Measurements from ENCODE around the gene RTP5.

Gene RTP5

DNA sequence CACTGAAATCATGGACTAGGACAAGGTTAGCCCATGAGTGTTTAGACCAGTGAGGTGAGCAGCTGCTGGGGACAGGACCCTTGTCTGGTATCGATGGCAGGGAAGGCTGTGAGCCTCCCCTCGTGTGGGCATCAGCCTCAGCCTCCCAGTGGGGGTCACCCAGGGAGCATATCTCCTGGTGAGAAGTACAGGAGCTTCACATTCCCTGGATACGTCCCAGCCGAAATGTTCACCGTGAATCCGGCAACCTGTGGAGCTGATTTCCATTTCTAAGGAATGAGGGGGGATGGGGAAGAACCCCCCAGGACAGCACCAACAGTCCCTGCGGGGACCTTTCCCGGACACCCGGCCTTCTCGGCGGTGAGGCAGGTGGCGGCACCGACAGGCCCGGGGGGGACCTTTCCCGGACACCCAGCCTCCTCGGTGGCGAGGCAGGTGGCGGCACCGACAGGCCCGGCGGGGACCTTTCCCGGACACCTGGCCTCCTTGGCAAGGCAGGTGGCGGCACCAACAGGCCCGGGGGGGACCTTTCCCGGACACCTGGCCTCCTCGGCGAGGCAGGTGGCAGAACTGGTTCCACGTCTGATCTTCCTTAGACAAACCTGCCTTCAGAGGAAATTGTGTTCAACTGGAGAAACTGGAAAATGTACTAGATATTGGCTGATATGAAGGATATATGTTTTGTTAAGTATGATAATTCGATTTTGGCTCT lies 21.2 kb downstream of the RTP5 start:
- DNase-seq = no peak

DNA sequence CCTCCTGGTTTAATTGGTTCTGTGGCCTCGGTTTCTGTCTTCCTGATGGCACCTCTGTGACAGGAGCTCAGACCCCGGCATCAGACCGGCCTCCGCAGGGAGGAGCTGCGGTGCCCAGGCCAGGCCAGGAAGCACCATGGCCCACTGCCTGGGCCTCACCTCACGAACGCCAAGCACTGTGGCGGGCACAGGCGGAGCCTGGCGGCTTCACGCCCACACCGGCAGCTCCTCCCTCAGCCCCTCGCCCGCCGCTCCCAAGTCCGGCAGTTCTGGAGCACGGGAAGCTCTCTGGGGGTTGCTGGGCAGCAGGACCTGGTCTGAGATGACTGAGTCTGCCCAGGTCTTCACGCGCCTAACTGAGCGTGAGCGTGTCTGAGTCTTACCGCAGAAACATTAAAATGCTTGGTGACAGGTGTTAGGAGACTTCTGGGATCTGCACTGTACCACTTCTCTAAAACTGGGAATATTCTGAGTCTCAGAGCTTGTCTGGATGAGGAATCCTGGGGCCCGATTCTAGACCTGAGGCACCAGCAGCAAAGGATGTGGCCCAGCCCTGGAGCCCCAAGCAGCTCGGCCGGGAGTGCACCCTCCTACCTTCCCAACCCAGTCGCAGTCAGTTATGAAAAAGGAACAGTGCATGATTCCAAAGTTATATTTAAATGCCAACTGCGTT lies 21.9 kb downstream of the RTP5 start:
- no peak for DNase-seq

DNA sequence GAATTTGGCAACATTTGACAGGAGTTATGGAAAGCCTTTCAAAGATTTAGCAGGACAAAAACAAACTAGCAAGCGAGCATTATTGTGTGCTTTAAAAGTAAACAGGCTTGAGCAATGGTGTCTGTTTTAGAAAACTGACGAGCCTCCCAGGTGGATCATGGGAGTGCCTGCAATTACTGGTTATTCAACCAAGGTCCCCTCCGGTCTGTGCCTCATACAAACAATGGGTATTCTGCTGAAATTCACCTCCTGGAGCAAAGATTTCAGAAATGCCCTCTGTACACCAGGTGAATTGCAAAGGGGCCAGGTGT lies 22.4 kb downstream of the RTP5 start:
- DNase-seq = no peak

DNA sequence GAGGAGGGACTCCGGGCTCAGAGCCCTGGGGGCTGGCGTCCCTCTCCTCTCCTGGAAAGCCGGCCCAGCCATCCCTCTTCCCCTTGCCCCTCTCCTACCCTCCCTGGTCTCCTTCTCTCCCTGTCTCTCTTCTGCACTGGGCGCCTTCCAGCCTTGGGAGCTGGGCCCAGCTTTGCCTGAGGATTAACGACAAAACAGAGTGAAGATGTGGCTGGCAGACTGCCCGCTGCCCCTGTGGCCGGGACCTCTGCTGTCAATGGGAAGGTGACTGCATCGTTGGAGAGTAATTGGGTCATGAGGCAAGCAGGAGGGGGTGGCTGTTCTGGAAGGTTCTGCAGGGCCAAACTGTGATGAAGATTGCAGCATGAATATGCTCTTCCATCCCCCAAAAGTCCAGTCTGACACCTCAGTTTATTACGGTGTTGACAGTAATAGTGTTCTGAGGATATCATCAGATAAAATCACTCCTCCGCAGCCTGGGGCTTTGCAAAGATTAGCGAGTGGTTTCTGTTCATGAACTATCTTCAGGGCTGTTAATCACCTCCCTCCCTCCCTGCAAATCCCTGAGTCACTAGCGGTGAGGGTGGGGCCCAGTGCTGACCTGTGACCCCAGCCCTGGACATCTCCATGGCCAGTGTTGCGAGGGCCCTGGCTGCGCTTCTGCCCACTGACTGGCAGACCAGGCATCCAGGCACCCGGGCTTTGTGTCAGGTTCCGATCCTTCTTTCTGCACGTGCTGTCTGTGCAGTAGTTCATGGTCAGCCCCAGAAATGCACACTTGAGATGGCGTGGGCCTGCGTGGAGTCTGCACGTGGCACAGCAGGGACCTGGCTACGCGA lies 23.0 kb downstream of the RTP5 start:
- peak; percentile 7 for DNase-seq

DNA sequence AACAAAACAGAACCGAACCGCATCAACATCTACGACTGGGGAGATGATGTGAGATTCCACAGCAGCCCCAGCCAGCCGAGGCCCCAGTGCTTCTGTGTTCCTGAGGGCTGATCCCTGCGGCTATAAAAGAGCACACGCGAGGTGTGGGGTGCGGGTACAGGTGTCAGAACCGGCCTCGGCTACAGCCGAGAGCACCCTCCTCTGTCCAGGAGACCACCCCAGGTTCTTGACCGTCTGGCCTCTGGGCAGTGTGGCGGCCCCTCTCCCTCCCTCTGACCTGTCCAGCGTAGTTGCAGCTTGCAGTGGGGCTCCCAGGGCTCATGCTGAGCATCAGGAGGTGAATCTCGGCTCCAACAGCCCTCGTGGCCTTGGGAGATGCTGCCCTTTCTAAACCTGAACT lies 23.7 kb downstream of the RTP5 start:
- peak; percentile 3 for DNase-seq

DNA sequence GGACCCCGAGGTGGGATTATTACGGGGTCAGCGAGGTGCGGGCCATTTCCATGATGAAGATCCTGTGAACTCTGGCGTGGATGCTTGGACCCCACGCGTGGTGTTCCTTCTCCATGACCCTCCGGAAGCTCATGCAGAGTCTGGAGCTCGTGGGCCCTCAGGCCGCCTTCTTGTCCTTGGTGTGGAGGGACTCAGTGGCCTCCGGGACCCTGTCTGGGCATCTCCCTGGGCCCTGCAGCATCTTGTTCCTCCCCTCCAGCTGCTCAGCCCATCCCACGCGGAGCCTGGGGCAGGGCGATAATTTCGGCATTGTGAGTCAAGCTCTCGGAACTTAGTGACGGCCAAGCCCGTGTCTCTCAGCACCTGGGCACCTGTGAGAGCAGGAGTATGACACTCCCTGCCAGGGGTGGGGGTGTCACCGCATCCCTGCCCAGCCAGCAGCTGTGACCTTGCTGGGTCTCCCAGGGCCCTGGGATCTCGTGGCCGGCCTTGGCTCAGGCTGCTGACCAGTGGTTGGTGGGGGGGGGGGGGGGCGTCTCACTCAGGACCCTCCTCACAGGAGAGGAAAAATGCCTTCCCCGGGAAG lies 24.6 kb downstream of the RTP5 start:
- peak; percentile 8 for DNase-seq

DNA sequence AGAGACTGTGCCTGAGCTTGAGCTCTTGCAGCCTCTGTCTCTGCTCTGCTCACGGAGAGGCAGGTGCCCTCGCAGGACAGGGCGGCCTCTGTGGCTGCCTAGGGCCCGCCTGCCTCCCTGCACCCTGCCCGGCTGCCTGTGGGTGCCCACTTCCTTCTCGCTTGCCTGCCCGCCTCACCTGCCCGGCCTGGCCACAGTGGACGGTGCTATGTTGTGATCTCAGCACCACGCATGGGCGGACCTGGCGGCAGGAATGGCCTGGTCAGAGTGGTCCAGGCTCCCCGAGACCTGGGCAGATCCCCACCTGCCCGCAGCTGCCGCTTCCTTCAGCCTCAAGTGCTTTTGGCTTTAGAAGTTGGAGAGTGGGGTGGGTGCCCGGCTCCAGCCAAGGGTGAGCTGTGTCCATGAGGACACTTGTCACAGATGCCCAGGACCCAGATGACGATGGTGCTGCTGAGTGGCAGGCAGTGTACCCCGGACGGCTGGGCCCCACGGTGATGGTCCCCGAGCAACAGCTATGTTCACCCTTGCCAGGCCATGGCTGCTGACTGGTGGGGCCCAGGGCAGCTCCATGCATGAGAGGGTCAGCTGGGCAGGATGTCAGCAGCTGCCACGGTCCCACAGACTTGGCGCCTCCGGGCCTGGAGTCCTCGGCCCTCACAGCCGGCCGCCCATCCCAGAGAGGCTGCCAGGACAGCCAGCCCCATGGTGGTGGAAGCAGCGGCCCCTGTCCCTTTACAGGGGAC lies 25.3 kb downstream of the RTP5 start:
- DNase-seq = no peak

DNA sequence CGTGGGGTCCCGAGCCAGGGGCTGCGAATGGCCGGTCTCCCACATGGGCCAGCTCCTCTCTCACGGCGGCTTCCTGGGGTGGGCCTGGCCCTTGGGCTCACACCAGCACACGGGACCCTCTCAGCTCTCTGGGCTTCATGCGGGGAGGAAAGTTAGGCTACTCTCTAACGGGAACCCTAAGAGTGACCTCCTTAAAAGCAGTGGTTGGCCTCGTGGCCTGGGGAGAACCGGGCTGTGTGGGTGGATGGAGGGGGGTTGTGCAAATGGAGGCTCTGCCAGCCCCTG lies 25.8 kb downstream of the RTP5 start:
- DNase-seq = no peak

DNA sequence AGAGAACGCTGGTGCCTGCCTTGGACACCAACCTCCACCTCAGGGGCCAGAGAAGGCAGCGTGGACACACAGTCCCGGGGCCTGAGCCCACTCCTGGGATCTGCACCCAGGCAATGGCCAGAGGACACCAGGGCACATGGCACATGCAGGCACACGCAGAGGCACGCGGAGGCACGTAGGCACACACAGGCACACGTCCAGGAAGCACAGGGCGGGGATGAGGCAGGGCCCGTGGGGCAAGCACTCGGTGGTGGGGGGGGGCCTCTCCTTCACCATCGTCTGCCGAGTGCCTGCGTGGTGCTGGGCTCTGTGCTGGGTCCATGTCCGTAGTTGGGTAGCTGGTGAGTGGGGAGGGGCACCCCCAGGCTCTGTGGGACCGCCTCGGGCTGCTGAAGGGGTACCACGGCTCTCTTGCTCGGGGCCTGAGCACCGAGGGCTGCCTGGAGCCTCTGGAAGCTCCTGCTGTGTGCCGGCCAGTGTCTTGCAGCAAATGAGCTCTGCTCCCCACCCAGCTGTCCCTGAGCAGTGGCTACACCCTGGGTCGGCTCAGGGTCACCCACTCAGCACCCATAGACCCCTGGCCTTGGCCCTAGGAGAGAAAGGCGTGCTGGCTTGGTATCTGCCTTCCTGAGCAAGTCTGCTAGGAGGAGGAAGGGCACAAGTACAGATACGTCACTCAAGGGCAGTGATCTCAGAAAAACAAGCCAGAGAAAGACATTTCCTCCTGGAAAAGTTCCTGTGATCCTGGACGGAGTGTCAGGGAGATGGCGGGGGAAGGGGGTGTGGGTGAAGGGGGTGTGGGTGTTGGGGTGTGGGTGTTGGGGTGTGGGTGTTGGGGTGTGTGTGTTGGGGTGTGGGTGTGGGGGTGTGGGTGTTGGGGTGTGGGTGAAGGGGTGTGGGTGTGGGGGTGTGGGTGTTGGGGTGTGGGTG lies 26.4 kb downstream of the RTP5 start:
- DNase-seq = no peak

DNA sequence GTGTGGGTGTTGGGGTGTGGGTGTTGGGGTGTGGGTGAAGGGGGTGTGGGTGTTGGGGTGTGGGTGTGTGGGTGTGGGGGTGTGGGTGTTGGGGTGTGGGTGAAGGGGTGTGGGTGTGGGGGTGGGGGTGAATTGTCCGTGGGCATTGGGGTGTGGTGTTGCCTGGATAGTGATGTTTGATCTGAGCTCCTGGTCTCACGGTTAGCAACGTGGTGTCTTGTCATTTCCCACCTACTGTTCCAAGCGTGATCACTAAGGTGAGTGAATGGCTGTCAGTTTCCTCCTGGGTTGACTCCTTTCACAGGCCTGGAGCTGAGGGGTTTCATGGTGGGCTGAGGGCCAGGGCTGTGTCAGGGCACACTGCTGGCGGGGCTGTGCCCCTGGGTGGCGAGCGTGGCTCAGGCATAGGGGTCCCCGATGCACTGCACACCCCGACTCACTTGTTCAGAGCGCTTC lies 27.2 kb downstream of the RTP5 start:
- no peak for DNase-seq

DNA sequence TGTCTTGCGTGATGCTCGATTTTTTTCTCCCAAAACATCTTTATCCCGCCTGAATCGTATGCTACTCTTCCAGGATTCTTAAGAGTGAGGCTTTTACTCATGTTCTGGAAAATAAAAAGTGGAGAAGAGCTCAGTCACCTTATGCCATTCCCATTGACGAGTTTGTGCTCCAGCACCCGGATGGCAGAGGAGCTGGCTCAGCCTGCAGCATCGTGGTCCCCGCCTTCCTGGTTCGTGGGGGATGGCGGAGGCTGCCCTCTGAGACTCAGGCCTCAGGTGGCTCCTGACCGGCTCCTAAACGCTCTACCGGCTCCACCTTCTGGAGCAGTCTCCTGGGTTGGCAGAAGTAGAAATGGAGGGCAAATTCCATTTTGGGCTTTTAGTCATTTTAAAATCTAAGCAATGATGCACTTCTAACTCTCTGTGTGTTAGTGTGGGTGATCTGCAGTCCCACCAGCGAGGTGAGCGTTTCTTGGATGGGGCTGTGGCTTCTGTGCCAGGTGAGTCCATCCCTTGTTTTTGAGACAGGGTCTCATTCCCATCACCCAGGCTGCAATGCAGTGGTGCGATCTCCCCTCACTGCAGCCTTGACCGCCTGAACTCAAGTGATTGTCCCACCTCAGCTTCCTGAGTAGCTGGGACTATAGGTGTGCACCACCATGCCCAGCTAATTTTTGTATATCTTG lies 27.8 kb downstream of the RTP5 start:
- DNase-seq = no peak

DNA sequence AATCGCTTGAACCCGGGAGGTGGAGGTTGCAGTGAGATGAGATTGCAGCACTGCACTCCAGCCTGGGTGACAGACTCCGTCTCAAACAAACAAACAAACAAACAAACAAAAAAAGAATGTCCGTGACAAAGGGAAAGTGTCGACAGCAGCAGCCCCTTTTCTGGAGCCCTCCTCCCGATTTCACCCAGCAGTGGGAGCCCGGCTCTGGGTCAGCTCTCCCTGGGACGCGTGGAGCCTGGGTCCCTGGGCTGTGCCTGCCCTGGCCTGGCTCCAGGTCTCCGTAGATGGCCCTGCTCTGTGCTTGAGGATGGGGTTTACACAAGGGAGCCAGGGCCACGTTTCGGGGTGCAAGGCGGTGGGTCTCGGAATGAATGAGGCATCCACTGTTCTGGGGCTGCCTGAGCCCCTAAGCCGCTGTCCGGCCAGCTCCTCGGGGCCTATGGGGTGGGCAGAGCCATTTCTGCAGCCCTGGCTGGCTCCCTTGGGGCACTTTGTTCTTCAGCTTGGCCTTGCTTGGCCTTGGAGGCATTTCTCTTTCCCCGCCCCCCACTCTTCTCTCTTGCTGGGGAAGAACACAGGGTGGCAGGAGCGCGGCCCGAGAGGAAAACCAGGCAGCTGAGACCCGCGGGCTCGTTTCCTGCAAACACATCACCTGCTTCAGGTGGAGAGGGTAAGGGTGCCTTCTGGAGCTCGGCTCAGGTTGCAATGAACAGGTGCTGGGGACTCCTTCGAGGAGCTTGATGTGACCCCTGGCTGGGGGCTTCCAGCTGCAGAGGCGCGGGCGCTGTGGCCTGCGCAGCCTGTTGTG lies 29.1 kb downstream of the RTP5 start:
- no peak for DNase-seq

DNA sequence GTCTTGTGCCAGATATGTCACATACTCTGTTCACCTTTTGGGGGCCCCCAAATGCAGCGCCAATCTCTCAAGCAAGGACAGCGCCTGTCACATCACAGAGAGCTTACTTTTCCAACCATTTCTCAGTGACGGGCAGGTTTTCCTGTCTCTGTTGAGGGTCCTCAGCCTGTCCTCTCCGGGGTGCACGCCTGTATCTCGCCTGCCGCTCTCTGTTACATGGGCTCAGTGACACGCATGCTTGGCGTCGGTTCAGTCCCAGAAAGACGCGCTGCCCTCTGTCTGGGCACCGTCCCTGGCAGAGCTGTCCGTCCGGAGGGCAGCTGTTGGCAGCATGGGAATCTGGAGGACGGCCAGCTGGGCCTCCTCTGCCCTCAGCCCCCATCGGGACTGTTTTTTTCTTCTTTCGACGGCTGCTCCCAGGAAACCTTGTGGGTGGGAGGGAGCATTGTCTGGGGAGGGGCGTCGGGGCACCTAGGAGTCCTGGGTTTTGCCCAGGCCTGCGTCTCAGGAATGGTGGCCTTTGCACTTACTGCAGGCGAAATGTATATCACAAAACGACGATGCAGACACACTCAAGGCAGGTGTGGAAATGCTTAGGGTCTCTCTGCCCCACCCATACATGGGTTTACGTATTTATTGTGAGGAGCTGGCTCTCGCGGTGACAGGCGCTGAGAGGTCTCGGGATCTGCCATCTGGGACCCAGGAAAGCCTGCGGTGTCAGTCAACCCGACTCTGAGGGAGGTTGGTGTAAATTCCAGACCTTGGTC lies 30.9 kb downstream of the RTP5 start:
- DNase-seq = no peak

DNA sequence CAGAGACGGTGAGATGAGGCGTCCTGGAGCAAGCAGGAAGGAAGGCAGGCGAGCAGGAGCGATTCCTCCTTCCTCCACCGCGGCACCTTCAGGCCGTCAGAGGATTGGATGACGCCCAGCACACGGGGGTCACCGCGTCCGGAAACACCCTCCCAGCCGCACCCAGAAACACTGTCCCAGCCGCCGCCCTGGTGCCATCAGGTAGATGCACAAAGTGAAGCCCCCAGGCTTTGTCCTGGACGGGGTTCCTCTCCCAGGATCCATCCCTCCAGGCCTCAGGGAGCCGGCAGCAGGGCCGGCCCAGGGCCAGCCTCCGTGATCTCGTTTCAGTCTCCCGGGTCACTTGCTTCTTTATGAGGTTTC lies 31.5 kb downstream of the RTP5 start:
- DNase-seq = no peak

DNA sequence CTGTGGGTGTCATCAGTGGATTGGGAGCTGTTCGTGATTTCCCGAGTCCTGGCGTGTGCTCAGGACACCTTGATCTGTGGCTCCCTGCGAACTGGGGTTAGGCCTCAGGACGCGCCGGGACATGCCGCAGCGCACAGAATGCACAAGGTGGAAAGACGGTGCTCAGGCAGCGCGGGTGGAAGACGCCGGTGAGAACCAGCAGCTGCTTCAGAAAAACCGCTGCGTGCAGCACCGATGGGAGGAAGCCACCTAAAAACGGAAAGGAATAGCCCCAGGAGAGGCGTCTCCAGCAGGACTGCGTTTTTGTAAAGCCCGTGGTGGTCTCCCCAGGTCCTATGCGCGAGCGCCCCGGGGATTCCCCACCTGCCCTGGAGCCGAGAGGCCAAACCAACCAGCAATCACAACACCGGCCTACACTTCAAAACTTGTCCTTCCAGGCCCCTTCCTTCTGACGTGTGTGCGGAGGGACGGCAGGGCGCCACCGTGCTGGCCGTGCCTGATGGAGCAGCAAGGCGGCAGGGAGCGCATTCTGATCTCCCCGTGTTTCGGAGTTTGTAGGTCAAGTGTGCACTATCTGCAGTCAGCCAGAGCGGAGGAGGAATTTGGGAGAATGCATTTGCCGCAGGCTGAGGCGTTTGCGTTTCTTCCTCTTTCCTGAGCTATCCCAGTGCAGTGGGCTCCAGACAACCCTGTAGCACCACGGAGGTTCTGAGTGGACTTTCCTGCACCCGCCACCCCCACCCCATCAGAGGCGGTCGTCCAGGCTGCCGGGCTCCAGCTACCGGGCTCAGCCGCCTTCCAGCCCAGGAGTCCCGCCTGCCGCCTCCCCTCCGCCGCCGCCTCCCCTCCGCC lies 32.2 kb downstream of the RTP5 start:
- no peak for DNase-seq

DNA sequence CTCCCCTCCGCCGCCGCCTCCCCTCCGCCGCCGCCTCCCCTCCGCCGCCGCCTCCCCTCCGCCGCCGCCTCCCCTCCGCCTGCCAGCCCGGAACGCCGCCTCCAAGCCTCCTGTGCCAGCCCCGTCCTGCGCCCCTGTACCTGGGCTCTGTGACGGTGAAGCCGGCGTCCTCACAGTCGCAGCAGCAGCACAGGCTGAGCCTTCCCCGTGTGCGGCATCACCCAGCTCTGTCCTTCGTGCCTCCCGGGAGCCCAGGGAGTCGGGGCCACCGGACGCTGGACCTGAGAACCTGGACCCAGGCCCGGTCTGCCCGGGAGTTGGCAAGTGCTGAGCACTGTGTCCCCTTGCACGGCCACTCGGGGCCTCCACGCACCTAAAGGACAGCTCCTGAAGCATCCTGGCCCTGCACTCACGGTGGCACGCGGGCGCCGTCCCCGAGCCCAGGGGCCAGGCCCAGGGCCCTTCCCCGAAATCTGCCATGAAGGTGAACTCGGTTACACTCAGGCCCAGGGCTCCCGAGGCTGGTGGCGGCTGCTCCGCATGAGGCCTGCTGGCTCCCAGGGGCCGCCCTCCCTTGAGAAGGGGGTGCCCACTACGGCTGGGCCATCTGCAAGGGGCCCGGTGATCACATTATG lies 32.9 kb downstream of the RTP5 start:
- DNase-seq = no peak

DNA sequence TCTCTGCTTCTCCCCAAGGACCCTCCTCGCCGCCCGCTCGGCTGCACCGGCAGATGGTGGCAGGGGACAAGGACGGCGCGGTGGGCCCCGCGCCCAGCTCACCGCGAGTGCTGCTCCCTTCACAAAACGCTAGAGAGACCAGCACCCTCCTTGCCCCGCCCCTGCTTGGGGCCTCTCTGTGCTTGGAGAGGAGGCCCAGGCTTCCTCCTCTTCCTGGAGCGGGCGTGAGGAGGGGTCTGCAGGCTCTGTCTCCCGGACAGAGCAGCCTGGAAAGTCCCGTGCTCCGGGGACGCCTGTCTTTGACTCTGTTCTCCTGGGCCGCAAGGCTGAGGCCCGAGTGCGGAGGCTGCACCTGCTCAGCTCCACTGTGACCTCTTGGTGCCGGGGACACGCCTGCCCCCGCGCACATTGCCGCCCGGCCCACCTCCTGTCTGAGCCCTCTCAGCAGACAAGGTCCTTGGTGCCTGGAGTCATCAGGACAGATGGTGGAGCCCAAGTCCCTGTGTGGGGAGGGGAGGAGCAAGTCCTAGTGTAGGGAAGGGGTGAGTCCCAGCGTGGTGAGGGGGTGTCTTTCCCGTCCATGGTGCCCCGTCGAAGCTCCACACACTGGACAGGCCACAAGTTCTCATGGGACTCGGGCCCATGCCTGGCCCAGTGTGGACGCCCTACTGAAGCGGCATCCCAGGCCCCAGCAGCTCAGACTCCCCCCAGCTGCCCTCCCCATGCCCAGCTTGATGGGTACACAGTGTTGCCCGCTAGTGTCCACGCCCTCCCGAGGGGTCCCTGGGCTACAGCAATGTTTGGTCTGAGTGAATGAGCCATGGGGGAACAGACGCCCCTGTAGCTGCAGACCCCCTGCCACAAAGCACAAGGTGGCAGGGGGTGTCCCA lies 33.8 kb downstream of the RTP5 start:
- no peak for DNase-seq
